ENCODE data around the gene SYTL2.
"Not testable (repeated sequence)": the region's sequence is repeated elsewhere in the genome, so short reads cannot be mapped to it uniquely, and the experiment has no call there.

SYTL2 gene

DNA sequence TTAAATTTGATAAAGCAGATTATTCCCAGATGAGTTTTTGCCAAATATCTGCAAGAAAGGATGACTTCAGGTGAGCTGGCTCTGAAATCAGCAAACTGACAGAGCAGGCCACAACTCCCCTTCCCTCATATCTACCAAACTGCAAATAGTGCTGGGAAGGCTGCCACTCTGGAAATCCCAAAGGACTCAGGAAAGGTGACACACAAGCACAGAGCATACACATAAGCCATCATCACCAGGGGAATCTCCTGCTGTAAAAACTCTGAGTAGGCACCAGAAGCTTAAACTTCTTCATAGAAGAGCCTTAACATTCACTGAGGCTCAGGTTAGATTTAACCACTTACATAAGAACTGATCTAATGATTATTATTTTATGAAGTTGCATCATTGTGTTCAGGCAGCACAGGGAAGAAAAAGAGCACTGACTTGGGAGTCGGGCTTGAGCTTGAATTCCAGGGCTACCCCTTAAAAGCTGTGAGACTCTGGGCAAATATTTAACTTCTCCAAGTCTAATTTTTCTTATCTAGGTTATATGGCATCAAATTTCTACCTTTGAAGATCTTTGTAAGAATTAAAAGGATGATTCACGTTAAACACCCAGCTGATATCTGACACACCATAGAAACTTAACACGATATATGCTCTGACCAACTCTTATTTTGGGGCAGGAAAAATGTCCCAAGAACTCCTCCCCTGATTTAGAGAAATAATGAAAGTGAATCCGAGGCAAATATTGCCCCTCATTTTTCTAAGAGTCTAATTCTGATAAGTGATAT lies 15.0 kb downstream of the SYTL2 start:
- no peak for DNase-seq

DNA sequence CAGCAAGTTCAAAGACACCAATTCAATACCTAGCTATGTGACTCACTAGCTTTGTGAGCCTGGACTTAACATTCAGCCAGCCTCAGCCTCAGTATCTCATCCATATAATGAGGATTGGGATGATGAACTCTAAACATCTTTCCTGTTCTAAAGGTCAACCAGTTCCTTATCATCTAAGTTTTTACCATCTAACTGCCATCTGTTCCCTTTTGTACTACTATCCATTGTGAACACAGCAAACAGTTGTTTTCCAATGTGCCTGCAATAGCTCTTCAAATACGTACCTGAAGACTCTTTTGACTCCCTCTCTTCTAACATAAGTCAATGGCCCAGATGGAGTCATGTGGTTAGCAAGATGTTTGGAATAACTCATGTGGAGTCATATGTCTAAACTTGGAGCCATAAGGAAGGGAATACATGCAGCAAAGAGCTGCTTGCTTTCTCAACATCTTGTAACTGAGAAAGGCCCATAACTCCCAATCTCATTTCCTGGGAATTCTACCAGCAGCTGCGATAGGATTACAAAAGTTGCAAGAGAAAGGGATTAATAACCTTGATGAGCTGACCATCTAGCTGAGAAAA lies 19.4 kb downstream of the SYTL2 start:
- DNase-seq = no peak

DNA sequence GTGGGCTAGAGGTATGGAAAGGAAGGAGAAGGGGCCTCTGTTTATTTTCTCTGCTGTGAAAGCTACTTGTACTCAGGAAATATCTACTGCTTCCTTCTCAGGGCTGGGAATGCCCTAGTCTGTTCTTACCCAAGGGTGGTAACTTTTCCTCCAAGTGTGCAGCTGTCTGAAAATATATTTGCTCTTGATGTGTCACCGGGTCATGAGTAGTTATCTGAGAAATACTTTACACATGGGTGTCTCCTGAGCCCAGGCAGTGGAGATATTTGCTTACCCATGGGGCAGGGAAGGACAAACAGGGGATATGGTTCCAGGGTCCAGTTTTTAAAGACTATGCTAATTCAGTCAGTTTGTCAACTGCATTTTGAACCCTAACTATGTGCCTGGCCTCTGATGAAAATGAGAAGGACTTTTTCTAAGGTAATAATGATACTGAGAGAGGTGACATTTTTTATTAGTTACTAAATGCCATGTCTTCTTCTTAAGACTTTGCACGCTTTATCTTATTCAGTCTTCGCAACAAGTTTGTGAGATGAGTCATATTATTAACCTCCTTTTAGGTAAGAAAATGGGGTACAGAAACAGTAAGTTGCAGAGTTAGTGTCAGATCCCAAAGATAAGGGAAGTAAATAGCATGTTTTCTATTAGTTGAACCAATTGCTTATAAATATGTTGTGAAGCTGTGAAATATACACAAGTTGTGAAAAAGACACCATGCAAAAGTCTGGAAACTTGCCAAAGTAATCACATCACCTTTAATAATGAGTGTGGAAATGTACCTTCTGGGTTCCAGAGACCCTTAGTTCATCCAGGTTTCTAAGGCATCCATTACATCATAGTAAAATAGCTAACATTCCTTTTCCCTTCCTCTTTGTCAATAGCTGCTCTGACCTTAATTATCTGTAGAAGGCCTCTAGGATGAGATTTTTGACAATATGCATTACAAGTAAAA lies 22.9 kb downstream of the SYTL2 start:
- DNase-seq = peak; percentile 37

DNA sequence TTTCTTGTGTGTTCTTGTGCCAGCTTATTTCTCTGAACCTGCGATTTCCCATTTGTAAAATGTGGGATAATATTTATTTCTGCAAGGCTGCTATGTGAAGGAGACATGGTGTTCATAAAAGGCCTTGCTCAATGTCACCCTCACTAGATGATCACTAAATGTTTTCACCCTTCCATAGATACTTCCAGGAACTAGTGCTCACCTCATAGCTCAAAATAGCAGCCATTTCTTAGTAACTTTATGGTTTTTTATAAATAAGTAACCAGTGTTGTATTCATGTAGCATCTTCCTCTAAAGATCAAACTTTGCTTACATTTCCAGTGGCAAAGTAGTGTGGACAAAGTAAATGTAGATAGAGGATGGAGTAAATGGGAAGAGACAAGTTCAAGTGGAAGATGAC lies 23.8 kb downstream of the SYTL2 start:
- DNase-seq = no peak

DNA sequence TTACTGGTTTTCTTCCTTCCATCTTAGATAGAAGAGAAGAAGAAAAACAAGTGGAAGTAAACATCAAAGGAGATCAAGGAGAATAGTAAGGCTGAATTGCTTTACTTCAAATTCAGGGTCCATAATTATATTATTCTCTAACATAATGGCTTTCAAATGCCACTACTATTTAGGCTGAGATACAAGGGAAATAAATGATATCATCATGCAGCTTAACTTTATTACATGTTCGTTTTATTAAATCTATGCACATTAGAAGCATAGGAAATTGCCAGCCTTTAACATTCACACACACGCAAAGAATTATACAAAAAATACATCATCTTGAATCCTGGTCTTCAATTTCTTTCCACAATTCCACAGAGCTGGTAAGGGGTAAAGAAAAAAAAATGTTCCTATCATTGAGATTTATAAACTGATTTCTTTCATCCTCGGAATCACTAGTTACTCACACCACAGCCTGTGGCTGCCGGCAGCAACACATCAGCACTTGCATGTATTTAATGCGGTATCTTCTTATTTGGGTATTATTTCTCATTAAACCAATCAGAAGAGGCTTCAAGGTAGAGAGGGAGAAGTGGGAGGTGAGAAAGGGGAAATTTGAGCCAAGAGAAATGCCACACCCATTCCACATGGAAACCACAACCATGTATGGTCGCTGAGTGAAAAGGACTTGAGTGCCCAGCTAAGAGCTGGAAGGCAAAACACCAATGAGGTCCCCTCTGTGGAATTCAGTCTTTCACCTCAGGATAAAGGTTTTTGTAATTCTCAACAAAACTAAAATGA lies 26.3 kb downstream of the SYTL2 start:
- no peak for DNase-seq

DNA sequence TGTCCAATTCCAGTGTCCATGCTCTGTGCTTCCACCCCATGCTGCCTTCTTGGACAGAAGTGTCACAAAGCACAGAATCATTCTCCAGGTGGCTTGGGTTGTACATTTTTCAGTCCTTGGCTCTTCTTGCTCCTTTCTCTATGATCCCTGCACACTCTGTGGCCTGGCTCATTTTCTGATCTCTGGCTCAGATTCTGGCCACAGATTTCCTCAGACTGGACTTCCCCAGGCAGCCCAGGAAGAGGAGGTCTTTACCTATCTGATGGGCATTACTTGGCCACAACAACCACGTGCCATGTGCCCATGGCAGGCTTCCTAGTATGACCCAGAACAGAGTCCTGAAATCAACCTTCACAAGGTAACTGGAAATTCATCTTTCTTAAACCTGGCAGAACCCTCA lies 27.2 kb downstream of the SYTL2 start:
- DNase-seq = no peak

DNA sequence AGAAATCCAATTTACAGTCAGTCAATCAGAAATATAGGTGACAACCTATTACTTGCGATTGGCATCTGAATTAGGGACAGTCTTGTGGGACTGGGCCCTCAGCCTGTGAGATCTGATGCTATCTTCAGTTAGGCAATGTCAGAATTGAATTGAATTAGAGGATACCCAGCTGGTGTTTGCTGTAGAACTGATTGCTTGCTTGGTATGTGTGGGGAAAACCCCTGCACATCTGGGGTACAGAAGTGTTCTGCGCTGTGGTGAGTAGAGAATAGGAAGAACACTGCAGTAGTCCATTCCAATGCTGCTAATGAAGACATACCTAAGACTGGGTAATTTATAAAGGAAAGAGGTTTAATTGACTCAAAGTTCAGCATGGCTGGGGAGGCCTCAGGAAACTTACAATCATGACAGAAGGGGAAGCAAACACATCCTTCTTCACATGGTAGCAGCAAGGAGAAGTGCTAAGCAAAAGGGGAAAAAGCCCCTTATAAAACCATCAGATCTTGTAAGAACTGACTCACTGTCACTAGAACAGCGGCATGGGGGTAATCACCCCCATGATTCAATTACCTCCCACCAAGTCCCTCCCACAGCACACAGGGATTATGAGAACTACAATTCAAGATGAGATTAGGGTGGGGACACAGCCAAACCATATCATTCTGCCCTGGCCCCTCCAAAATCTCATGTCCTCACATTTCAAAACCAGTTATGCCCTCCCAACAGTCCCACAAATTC lies 30.0 kb downstream of the SYTL2 start:
- not testable (repeated sequence) for DNase-seq

DNA sequence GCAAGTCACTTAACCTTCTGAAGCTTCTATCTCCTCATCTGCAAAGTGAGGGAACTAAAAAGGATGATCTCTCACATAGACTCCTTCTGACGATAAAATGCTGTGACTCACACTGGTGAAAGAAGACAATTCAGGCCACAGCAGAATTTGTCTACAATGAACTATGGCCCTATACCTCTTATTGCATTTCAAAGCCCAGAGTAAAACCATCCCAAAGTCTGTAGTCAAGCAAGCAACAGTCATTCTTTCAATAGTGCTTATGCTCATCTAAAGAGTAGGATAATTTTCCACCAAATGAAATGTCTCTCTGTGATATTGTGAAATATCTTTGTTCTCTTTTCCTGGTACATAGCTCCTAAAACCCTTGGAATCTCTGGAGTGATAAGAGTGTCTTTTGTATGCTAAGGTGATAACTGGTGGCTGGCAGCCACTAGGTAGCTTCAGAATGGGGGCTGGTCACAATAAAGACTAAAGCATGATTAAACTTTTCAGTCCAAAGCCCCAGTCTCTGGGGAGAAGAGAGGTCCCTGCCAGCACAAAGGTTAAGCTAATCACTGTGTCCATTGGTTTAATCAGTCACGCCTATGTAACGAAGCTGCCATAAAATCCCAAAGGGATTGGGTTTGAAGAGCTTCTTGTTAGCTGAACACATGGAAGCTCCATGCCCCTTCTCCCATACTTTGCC lies 30.8 kb downstream of the SYTL2 start:
- DNase-seq = peak; percentile 32

DNA sequence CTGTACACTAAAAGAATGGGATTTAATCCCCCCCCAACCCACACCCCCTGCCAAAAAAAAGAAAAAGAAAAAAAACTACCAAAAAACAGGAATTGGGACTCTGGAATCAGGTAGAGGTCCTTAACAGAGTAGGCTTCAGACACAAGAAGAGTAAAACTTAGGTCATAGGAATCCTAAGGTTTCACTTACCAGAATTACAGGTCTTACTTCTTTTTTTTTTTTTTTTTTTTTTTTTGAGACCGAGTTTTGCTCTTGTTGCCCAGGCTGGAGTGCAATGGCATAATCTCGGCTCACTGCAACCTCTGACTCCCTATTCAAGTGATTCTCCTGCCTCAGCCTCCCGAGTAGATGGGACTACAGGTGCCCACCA lies 33.4 kb downstream of the SYTL2 start:
- not testable (repeated sequence) for DNase-seq

DNA sequence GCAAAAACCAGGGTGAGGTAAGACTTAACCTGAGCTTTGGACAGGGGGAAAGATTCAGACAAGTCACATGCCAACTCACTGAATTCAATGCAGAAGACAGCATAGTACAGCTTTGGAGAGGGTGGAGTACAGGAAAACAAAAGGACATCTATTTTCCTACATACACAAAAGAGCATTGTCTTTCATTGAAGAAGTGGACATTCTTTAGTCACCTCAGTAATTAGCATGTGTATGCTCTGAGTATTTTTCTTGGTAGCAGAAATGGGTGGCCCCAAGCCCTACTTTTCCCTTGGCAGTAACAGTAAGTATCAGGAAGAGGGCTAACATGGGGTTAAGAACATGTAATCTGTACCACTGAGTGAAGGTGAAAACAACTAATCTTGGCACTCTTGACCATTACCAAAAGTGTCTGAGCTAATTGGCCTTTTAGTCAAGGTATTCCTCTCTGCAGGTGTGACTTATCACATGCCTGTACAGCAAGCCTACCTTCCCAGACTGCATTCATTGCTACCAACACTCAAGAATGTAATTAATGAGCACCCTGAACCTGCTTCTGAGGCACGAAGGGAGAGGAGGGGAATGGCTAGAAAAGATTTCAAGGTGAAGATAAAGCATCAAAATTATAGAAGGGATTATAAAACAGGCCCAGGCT lies 33.9 kb downstream of the SYTL2 start:
- DNase-seq = no peak

DNA sequence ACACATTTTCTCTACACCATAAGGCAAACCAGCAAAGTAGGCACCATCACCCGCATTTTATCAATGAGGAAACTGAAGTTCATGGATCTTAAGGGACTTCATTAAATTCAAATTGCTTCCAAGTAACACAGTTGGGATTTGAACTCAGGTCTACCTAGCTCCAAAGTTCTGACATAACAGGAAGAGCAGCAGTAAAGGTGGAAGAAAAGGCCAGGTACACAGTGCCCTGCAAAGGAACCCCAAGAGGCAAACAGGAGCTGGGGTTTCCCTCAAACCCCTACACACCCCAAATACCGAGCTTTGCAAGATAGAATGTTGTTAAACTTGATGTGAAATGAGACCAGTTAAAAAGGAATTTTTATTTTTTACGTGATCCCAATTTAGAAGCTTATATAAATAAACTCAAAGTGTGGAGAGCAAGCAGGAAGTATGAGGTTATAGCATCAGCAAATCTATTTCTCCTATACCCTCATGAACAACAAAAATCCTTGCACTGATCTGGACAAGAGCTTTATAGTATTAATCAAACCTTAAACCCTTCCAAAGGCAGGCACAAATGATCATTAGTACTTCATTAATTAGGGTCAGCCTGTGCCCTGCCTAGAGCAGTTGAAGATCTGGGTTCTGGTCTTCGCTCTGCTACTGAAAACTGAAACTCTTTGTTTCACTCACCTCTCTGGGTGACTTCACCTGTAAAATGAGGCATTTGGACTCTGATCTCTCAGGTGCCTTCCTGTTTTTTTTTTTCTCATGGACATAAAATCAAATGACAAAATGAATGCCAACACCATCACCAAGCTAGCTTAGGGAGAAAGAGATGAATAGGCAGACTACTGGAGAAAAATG lies 36.5 kb downstream of the SYTL2 start:
- peak; percentile 31 for DNase-seq

DNA sequence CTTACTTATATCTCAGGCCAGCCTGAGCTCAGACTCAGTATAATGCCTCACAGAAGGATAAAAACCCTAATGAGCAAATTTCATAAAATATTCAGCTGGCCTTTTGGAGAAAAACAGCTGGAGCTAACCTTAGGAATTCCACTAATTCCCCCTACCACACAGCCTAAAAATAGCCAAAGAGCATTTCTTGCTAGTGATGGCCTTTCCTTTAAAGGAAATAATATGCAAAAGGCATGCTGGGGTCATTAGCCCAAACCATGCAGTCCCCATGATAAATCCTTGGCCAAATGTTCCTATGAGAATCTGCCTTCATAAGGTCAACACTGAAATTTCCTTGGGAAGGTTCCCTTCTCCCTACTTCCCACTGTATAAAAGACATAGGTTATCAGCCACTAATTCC lies 38.2 kb downstream of the SYTL2 start:
- peak; percentile 94 for DNase-seq

DNA sequence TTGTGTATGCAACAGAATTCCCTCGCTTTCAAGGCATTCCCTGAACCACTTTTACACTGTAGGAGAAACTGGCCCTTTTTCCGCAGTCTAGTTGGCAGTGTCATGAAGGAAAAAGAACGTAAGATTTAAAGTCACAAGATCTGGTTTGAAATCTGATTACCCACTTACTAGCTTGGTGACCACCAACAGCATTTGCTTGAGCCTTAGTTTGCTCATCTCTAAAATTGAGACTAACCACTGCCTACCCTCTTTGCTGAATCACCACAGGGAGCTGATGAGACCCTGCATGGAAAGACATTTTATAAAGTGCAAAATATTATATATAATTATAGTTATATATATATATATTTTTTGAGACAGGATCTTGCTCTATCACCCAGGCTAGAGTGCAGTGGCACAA lies 39.4 kb downstream of the SYTL2 start:
- DNase-seq = peak; percentile 46

DNA sequence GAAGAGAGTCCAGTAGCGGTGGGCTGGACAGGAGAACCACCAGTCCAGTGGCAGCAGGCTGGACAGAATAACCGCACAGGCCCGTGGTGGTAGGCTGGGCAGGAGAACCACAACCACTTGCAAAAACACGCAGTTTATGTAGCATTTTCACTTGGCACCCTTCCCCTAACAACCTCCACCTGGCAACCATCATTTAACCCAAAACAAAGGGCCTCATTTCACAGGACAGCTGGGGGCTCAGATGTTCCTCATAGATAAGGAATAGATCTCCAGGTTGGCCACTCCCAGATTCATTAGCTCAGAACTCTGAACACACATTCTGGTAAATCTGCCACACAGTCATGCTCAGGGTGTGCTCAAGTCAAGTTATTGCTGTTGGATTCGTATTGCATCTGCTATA lies 41.2 kb downstream of the SYTL2 start:
- DNase-seq = no peak

DNA sequence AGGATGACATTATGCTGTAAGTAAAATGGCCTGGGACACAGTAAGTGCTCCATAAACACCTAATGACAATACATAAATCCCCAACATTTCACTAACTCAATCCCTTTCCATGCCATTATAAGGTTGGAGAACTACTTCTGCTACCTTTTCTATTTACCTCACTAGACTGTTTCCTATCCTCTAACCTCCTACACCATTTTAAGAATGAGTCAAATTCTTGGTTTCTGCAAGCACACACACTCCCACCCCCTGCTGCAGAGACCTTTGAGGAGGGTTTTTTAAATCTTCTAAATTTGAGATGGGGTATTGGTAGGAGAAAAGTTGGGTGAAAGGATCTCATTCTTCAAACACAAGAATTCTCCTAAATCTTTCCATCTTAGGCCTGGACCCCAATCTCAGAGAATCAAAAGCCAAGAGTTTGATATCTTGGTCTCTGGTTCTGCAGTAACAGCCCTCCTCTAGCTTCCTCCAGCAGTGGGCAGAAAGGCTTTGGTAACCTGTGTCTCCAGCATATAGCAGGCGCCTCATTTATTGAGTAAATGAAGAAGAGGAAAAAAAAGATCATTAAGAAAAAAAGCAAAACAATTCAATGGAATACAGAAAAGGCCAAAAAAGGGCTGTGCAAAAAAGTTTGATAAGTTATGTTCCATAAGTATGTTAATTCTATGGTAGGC lies 42.3 kb downstream of the SYTL2 start:
- no peak for DNase-seq

DNA sequence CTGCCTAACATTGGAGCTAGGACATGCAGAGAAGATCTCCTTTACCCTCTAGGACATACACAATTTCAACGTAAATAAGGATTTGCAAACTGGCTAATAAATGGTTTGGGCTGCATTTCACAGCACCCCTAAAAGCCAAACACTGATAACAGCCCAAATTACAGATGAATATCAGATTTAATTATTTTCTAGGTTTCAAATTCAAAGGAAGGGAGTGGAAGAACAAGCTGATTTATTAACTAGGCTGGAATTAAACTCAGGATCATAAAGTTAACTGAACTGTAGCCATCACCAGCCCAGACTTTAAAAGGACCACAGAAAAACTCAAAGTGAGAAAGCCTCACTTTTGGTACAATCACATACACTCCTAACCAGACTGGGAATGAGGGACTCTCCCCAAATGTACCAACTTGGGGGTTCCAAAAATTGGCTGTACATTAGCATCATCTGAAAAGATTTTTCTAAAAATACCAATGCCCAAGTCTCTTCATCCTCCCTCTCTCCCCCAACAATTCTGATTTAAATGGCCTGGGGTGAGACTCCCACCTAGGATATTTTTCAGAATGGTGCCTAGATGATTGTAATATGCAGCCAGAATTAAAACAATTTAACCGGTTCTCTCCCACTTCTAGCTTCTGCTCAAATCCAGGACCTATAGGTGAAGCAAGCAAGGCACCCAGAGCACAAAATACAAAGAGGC lies 43.5 kb downstream of the SYTL2 start:
- DNase-seq = no peak

DNA sequence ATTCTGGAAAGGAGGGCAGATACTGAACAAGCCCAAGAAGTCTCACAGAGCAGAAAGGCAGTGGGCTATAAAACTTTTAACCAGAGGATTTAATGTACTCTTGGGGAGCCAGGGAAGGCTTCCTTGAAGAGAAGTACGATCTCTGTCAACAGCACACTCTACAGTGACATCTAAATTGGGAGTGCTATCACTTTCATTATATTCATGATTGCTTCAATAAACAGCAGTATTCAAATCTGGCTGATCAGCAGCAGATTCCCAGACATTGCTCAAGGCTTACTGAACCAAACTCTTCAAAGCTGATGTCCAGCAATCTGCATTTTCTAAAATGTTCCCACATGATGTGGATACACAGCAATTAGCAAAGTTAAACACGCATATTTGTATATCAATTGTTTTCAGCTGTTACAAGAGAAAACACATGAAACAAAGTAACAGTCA lies 44.2 kb downstream of the SYTL2 start:
- no peak for DNase-seq

DNA sequence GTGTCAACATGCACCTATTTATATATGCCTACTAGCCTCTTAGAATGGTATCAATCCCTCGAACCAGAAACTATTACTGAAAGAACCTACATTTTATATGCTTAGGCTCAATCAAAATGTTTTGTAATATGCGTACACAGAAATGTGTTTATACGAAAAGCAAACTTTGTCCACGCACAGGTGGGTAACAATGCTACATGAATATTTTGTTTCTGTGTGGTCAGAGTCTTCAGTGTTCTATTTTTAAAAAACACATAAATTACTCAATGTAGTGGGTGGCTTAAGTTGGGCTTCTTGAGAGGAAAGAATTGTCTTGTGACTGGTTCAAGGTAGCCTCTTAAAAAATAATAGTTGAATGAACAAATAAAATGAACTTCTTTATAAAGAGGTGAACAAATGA lies 46.1 kb downstream of the SYTL2 start:
- DNase-seq = no peak
